OCI-LY7 (cell line): ENCODE data around the gene CARMIL1. TPM values are rescaled to one million over a fixed set of nuclear protein-coding genes. Genes with fewer than 3 reads are reported as not detected.
A peak's percentile ranks its signal among the peaks of the same experiment; 100 is the strongest.

Experiments used
- BruUV-seq: library from RNA; stranded (reverse); fragments of 400-500 nt; replicated peaks from 2 replicates; lab custom pipeline; 2021; lab: Mats Ljungman, UMichigan
- CTCF ChIA-PET: fragments of 300-600 bp; sonication (Branson Sonifier 250); formaldehyde crosslinking; loops from one replicate; lab custom pipeline; 2022; ENCODE audit warnings: antibody characterized with exemption; ENCODE audit not compliant: unreplicated experiment; lab: Charles Lee
- POLR2A ChIA-PET: fragments of 300-600 bp; sonication (Branson Sonifier 250); formaldehyde crosslinking; loops from one replicate; lab custom pipeline; 2022; ENCODE audit warnings: antibody characterized with exemption; lab: Charles Lee
- DNase-seq: peaks from one replicate; pipeline ENCODE4 v3.0.0-alpha.2; 2015; ENCODE audit warnings: low spot score
- H2AFZ ChIP-seq: fragments of 200-600 bp; sonication (generic), shearing (Covaris generic); 2 replicates; pipeline ENCODE4 v1.6.1; 2014; ENCODE audit warnings: mild to moderate bottlenecking, antibody characterized with exemption, low read length, moderate library complexity
- H3K27ac ChIP-seq: fragments of 200-600 bp; sonication (generic); 2 replicates; pipeline ENCODE4 v1.5.1; 2014; ENCODE audit warnings: mixed run types, low read depth, mild to moderate bottlenecking, moderate library complexity, low read length, inconsistent platforms; ENCODE audit not compliant: poor library complexity, severe bottlenecking
- H3K36me3 ChIP-seq: fragments of 200-600 bp; sonication (generic); 2 replicates; pipeline ENCODE4 v1.6.1; 2014; ENCODE audit warnings: mild to moderate bottlenecking, antibody characterized with exemption, low read length, moderate library complexity, mixed read lengths; ENCODE audit not compliant: insufficient read depth
- H3K4me1 ChIP-seq: fragments of 200-600 bp; sonication (generic); 2 replicates; pipeline ENCODE4 v1.5.1; 2014; ENCODE audit warnings: mild to moderate bottlenecking, low read length; ENCODE audit not compliant: insufficient read depth, poor library complexity, severe bottlenecking
- H3K4me2 ChIP-seq: fragments of 200-600 bp; sonication (generic); 2 replicates; pipeline ENCODE4 v1.6.1; 2014; ENCODE audit warnings: mild to moderate bottlenecking, low read length
- H3K4me3 ChIP-seq: fragments of 200-600 bp; sonication (generic); 2 replicates; pipeline ENCODE4 v1.5.1; 2014; ENCODE audit warnings: mild to moderate bottlenecking, low read depth, low read length; ENCODE audit not compliant: poor library complexity, severe bottlenecking
- H3K79me2 ChIP-seq: fragments of 200-600 bp; sonication (generic); 2 replicates; pipeline ENCODE4 v1.6.1; 2016; ENCODE audit warnings: low read depth, mild to moderate bottlenecking, low read length, moderate library complexity, mixed read lengths; ENCODE audit not compliant: insufficient read depth
- H3K9me2 ChIP-seq: fragments of 200-600 bp; sonication (generic); 2 replicates; pipeline ENCODE4 v1.6.1; 2016; ENCODE audit warnings: mild to moderate bottlenecking, low read length, mixed read lengths; ENCODE audit not compliant: insufficient read depth
- H3K9me3 ChIP-seq: fragments of 200-600 bp; sonication (generic); 2 replicates; pipeline ENCODE4 v1.6.1; 2014; ENCODE audit warnings: mild to moderate bottlenecking, mixed run types, low read length, mixed read lengths
- H4K20me1 ChIP-seq: fragments of 200-600 bp; sonication (generic); 2 replicates; pipeline ENCODE4 v1.6.1; 2014; ENCODE audit warnings: mild to moderate bottlenecking, antibody characterized with exemption, low read length, moderate library complexity, mixed read lengths; ENCODE audit not compliant: insufficient read depth
- CTCF ChIP-seq: fragments of 200-600 bp; sonication (generic); conservative IDR thresholded peaks from 2 replicates; pipeline ENCODE4 v1.5.1; 2014; ENCODE audit warnings: mild to moderate bottlenecking, antibody characterized with exemption, low read length, moderate library complexity, mixed read lengths
- EZH2phosphoT487 ChIP-seq: fragments of 200-600 bp; sonication (generic); IDR thresholded peaks from 2 replicates; pipeline ENCODE4 v1.6.1; 2018; ENCODE audit warnings: low read depth, borderline replicate concordance, mild to moderate bottlenecking, mixed run types, antibody characterized with exemption, low read length, moderate library complexity, mixed read lengths
- intact Hi-C: fragments of 100-400 bp; cut with micrococcal nuclease; formaldehyde crosslinking; loops from one replicate; pipeline ENCODE4 v1.10.0; 2022; ENCODE audit not compliant: unreplicated experiment
- total RNA-seq, 2 experiments: library from RNA; depleted of rRNA in 1 of 2; stranded (reverse); fragments of >200 nt in 1 of 2; shearing (Covaris generic) in 1 of 2; gene quantifications; 2 replicates each; pipeline ENCODE4 v1.2.3, GENCODE V29; 2014 to 2022

CARMIL1 gene
- total RNA-seq, 2 experiments from 2014 or later: 25.5 to 40.1 TPM

GRCh38 chr6:25404091-25404490, 124.9 kb downstream of the CARMIL1 start:
- peaks cover 86% of the 10 kb centered on the region for H3K79me2 ChIP-seq
- no peaks in the 10 kb centered on the region for H3K9me2 ChIP-seq
- peaks cover 97% of the 10 kb centered on the region for H3K4me1 ChIP-seq
- H3K4me3 ChIP-seq: peak overlapping the region; percentile 63
- H3K4me2 ChIP-seq: peak overlapping the region; percentile 98
- H3K36me3 ChIP-seq: no peaks in the 10 kb centered on the region
- H4K20me1 ChIP-seq: no peaks in the 10 kb centered on the region
- H2AFZ ChIP-seq: no peak overlapping the region; the same call in 1 of the 2 replicates
- peak overlapping the region; percentile 98 for H3K27ac ChIP-seq
- no peaks in the 10 kb centered on the region for H3K9me3 ChIP-seq
- TF ChIP-seq EZH2phosphoT487 (no peak), CTCF (no peak)
- ChIA-PET POLR2A (interaction anchor here (0.6 to 11.6 kb wide), 14 partner anchors 10 to 627 kb away, joined by 3 to 233 read pairs (median 5); partner anchors contain the start of gene CARMIL1), CTCF (interaction anchor here (0.6 to 1.1 kb wide), 2 partner anchors 16 to 38 kb away, joined by 3 read pairs; no protein-coding TSS in a partner anchor)
- DNase-seq: no peak
- intact Hi-C loops: loop anchor here (2.0 kb wide), 2 partner anchors 35 to 85 kb away; no protein-coding TSS in a partner anchor
- BruUV-seq: no TSS peak

GRCh38 chr6:25404693-25405169, 125.6 kb downstream of the CARMIL1 start:
- Histone ChIP-seq H3K27ac (peak overlapping the region; percentile 98), H3K36me3 (no peaks in the 10 kb centered on the region), H3K9me3 (no peaks in the 10 kb centered on the region), H3K9me2 (no peaks in the 10 kb centered on the region), H4K20me1 (no peaks in the 10 kb centered on the region), H2AFZ (no peak overlapping the region; the same call in 1 of the 2 replicates), H3K4me1 (peaks cover 98% of the 10 kb centered on the region), H3K79me2 (peaks cover 86% of the 10 kb centered on the region), H3K4me3 (peak overlapping the region; percentile 63), H3K4me2 (peak overlapping the region; percentile 98)
- DNase-seq: peak; percentile 89
- POLR2A ChIA-PET: interaction anchor here (0.7 to 11.6 kb wide), 15 partner anchors 9 to 627 kb away, joined by 3 to 233 read pairs (median 4); partner anchors contain the start of gene CARMIL1
- intact Hi-C loops: loop anchor here (1.0 to 2.0 kb wide), 3 partner anchors 16 to 84 kb away; no protein-coding TSS in a partner anchor
- BruUV-seq: no TSS peak
- CTCF ChIA-PET: interaction anchor here (0.6 to 1.3 kb wide), 3 partner anchors 8 to 20 kb away, joined by 3 to 4 read pairs (median 3); no protein-coding TSS in a partner anchor
- TF ChIP-seq CTCF (no peak), EZH2phosphoT487 (no peak)
